HG03064 (cell line): Measurements from ENCODE around the gene PLA1A.
A peak's percentile ranks its signal among the peaks of the same experiment; 100 is the strongest.
"Not testable (repeated sequence)": the region's sequence is repeated elsewhere in the genome, so short reads cannot be mapped to it uniquely, and the experiment has no call there.

Source experiments
- ATAC-seq: cut with Tn5 transposase; IDR thresholded peaks from one replicate; pipeline ENCODE4 v1.9.1; 2021; ENCODE audit warnings: low read depth; ENCODE audit not compliant: unreplicated experiment

Gene PLA1A

GRCh38 chr3:119575507-119575906, 22.2 kb upstream of the PLA1A start:
- no peak for ATAC-seq

- peak; percentile 67 for ATAC-seq
Observed at GRCh38 chr3:119579366-119580066, 18.2 kb upstream of the PLA1A start, which contains the start of gene ADPRH. ADPRH (plus strand) TSS chr3:119579492; CDS start chr3:119582170, 2,678 bp downstream.

GRCh38 chr3:119580067-119580760, 17.5 kb upstream of the PLA1A start:
- ATAC-seq, result peak; percentile 73

GRCh38 chr3:119582178-119582577, 15.5 kb upstream of the PLA1A start:
- no peak for ATAC-seq

GRCh38 chr3:119585208-119585607, 12.5 kb upstream of the PLA1A start:
- ATAC-seq, result no peak

GRCh38 chr3:119585856-119586570, 11.7 kb upstream of the PLA1A start:
- no peak for ATAC-seq

GRCh38 chr3:119586733-119587172, 10.9 kb upstream of the PLA1A start:
- no peak for ATAC-seq

GRCh38 chr3:119588112-119588511, 9.6 kb upstream of the PLA1A start:
- ATAC-seq, result no peak

GRCh38 chr3:119589102-119589773, 8.4 kb upstream of the PLA1A start:
- ATAC-seq, result no peak

GRCh38 chr3:119590706-119591105, 7.0 kb upstream of the PLA1A start:
- ATAC-seq, result no peak

GRCh38 chr3:119592861-119593260, 4.8 kb upstream of the PLA1A start:
- ATAC-seq, result no peak

GRCh38 chr3:119594066-119594465, 3.6 kb upstream of the PLA1A start:
- no peak for ATAC-seq

- ATAC-seq, result not testable (repeated sequence)
Observed at GRCh38 chr3:119594929-119595328, 2.8 kb upstream of the PLA1A start.

GRCh38 chr3:119595639-119596334, 1.9 kb upstream of the PLA1A start:
- ATAC-seq, result no peak

- ATAC-seq, result no peak
Observed at GRCh38 chr3:119596398-119596797, 1.3 kb upstream of the PLA1A start.

- peak; percentile 46 for ATAC-seq
Observed at GRCh38 chr3:119598410-119599098, 869 bp downstream of the PLA1A start.

- no peak for ATAC-seq
Observed at GRCh38 chr3:119599558-119600174, 2.0 kb downstream of the PLA1A start.

- peak; percentile 51 for ATAC-seq
Observed at GRCh38 chr3:119600732-119601131, 3.0 kb downstream of the PLA1A start.

GRCh38 chr3:119601154-119601553, 3.5 kb downstream of the PLA1A start:
- no peak for ATAC-seq
